Measurements from ENCODE around the gene NMT1. TPM values are rescaled to one million over a fixed set of nuclear protein-coding genes. Genes with fewer than 3 reads are reported as not detected.

Gene NMT1
- total RNA-seq, 1 donor from 2014 or later: 102 TPM

DNA sequence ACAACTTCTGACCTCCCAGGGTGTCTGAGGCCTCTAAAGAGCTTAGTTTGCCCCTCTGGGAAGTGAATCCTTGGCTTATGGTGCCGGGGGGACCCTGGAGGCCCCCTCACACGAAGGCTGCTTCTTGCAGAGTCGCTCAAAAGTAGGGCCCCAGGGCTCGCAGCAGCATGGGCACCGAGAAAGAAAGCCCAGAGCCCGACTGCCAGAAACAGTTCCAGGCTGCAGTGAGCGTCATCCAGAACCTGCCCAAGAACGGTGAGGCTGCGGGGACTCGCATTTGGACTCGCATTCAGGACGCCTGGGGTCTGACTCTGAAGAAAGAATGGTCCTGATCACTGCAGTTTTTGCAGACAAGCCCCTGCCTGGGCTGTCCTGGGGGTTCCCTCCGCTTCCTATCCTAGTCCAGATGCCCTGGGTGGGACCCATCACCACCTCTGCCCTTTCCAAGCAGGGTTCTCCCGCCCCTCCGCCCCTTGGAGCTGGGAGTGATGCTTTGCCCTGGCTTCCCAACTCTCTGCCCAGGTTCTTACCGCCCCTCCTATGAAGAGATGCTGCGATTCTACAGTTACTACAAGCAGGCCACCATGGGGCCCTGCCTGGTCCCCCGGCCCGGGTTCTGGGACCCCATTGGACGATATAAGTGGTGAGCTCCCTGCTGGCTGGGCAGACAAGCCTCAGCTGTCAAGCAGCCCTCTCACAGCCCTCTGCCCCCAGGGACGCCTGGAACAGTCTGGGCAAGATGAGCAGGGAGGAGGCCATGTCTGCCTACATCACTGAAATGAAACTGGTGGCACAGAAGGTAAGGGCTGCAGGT, 75.1 kb downstream of the NMT1 start:
- DNase-seq (ENCODE audit: low read depth): no peak

GRCh38 chr17:45136846-45137560, 75.9 kb downstream of the NMT1 start:
- DNase-seq (ENCODE audit: low read depth): no peak

- DNase-seq (ENCODE audit: low read depth): no peak
Measured at GRCh38 chr17:45137561-45138305, 76.6 kb downstream of the NMT1 start.

DNA sequence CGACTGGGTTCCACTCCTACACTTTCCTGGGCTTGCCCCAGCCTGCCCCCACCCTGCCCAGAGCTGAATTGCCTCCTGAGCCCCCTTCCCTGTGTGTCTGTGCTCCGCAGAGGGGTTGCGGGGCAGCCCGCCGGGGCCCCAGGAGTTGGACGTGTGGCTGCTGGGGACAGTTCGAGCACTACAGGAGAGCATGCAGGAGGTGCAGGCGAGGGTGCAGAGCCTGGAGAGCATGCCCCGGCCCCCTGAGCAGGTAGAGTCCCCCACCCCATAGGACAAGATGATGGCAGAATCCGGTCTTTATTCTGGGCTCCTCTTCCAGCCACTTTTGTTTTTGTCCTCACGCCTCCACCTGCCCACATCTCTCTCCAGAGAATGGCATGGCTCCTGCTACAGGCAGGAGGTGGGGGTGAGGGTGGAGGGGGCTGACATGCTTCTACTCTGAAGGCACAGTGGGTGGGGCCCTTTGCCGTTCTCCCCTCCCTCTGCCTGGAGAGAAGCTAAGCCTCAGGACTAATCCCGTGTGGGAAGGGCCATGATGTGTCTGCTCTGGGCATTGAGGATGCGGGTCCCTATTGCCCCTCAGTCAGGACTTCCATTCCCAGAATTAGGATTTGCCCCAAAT, 77.9 kb downstream of the NMT1 start:
- DNase-seq (ENCODE audit: low read depth): no peak

GRCh38 chr17:45139533-45139920, 78.4 kb downstream of the NMT1 start:
- DNase-seq (ENCODE audit: low read depth): no peak

DNA sequence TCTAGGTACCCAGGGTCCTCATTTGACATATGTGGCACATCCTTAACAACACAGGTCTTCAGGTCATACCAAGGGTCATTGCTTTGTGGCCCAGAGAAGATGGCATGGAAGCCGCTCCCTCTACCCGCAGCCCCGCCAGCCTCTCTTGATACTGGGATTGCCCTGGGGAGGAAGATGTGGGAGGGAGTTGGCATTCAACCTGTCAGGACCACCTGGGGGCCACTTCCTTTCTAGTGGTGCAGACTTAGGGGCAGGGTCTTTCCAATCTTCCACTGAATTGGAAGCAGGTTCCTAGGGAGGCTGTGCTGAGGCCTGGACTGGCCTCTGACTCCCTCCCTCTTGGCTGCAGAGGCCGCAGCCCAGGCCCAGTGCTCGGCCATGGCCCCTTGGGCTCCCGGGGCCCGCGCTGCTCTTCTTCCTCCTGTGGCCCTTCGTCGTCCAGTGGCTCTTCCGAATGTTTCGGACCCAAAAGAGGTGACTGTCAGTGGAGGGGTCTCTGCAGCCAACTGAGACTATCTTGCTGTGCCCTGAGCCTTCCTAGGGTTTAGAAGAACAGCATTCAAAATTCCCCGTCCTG, 82.1 kb downstream of the NMT1 start:
- no peak for DNase-seq (ENCODE audit: low read depth)

- DNase-seq (ENCODE audit: low read depth): no peak
Measured at GRCh38 chr17:45143767-45144198, 82.7 kb downstream of the NMT1 start.

- DNase-seq (ENCODE audit: low read depth): no peak
Measured at GRCh38 chr17:45144199-45145034, 83.3 kb downstream of the NMT1 start.

DNA sequence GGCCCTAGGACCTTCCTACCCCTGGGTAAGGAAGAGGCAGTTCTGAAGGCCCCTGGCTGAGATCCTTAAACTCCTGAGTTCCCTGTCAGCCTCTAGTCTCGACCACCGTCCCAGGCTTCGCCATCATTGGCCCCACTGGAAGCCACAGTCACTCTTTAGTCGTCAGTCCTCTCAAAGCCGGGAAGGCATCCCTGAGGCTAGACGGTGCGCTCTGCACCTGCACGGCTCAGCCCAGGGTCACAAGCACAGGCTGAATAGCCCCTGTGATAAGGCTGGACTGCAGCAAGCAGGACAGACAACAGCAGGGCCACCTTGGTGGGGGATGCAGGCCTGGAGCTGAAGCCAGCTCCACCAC, 83.9 kb downstream of the NMT1 start:
- DNase-seq (ENCODE audit: low read depth): no peak

- no peak for DNase-seq (ENCODE audit: low read depth)
Measured at GRCh38 chr17:45146166-45146565, 85.0 kb downstream of the NMT1 start.

DNA sequence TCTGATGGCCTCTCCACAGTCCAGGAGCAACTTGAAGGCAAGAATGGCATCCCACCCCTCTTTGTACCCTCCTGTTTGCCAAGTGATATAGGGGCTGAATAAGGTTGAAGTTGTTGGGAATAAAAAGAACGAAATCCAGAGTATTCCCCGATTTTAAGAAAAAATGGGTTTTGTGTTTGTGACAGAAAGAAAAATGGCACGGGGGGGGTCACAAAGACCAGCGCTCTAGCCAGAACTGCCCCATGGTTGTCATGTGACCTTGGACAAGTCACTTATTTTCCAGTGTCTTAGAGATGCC, 85.4 kb downstream of the NMT1 start:
- DNase-seq (ENCODE audit: low read depth): no peak

- DNase-seq (ENCODE audit: low read depth): peak; percentile 86
Measured at GRCh38 chr17:45146890-45147580, 85.9 kb downstream of the NMT1 start.

GRCh38 chr17:45147581-45148182, 86.6 kb downstream of the NMT1 start:
- DNase-seq (ENCODE audit: low read depth): peak; percentile 93

DNA sequence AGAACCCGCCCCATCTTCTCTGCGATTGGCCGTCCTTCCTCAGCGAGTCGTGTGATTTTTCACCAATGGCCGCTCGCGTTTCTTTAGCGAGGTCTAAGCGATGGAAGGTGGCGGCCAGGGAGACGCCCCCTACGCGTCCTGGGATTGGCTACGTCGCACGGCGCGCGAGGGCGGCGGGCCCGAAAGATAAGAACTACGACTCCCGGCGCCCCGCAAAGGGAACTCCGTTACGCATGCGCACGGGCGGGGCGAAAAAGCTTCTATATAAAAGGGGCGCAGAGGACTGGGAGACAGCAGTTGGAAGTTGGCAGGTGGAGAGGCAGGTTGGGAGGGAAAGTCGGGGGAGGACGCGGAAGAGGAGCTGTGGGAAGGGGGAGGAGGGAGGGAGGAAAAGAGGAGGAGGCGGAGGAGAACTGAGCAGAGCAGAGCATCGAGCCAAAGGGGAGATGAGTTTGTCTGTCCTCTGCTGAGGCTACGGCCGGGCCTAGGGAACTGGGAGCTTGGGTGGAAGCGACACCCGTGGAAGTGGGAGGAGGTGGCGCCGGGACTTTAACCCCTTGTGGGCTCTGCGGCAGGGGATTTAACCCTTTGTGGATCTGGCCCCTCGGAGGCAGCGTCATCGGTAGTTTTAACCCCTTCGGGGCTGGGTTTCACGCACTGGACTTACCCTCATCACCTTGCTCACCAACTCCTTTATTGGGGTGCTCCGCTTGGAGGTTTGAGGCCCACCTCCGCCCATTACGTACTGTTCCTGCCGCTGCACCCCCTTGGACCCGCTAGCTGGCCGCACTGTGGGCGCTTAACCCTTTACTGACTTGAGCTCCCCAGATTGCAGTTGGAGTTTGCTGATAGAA, 87.3 kb downstream of the NMT1 start, which contains the start of gene HEXIM1:
TSS of gene HEXIM1 (plus strand) at position 293 of the 854 bp plus-strand sequence. CDS start 716 bp downstream, outside the sequence.
- peak; percentile 96 for DNase-seq (ENCODE audit: low read depth)

GRCh38 chr17:45149037-45149668, 88.0 kb downstream of the NMT1 start:
- peak; percentile 55 for DNase-seq (ENCODE audit: low read depth)

DNA sequence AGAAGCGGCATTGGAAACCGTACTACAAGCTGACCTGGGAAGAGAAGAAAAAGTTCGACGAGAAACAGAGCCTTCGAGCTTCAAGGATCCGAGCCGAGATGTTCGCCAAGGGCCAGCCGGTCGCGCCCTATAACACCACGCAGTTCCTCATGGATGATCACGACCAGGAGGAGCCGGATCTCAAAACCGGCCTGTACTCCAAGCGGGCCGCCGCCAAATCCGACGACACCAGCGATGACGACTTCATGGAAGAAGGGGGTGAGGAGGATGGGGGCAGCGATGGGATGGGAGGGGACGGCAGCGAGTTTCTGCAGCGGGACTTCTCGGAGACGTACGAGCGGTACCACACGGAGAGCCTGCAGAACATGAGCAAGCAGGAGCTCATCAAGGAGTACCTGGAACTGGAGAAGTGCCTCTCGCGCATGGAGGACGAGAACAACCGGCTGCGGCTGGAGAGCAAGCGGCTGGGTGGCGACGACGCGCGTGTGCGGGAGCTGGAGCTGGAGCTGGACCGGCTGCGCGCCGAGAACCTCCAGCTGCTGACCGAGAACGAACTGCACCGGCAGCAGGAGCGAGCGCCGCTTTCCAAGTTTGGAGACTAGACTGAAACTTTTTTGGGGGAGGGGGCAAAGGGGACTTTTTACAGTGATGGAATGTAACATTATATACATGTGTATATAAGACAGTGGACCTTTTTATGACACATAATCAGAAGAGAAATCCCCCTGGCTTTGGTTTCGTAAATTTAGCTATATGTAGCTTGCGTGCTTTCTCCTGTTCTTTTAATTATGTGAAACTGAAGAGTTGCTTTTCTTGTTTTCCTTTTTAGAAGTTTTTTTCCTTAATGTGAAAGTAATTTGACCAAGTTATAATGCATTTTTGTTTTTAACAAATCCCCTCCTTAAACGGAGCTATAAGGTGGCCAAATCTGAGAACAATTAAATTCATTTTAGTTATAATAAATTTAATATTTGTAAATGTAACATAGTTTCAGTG, 88.8 kb downstream of the NMT1 start:
- peak; percentile 40 for DNase-seq (ENCODE audit: low read depth)
